ENCODE data around the gene GLI3.

The GLI3 gene

DNA sequence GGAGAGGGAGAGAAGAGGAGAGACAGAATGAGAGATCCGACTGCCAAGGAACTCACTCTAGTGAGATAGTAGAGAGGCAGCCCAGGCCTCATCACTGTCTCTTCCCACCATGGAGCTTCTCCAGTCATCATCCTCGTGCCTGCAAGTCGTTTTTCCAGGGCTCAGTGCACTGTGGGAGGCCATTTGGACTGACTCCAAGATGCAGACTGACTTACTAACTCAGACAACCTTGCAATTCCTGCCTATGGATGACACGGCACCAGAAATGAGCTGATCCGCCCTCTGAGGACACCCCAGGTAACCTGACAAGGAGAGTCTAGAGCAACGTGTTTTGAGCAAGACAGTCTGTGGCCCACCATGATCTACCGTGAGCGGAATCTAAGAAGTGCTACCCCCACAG, 154.9 kb downstream of the GLI3 start (continued):
- TF ChIP-seq, protein P1, sequence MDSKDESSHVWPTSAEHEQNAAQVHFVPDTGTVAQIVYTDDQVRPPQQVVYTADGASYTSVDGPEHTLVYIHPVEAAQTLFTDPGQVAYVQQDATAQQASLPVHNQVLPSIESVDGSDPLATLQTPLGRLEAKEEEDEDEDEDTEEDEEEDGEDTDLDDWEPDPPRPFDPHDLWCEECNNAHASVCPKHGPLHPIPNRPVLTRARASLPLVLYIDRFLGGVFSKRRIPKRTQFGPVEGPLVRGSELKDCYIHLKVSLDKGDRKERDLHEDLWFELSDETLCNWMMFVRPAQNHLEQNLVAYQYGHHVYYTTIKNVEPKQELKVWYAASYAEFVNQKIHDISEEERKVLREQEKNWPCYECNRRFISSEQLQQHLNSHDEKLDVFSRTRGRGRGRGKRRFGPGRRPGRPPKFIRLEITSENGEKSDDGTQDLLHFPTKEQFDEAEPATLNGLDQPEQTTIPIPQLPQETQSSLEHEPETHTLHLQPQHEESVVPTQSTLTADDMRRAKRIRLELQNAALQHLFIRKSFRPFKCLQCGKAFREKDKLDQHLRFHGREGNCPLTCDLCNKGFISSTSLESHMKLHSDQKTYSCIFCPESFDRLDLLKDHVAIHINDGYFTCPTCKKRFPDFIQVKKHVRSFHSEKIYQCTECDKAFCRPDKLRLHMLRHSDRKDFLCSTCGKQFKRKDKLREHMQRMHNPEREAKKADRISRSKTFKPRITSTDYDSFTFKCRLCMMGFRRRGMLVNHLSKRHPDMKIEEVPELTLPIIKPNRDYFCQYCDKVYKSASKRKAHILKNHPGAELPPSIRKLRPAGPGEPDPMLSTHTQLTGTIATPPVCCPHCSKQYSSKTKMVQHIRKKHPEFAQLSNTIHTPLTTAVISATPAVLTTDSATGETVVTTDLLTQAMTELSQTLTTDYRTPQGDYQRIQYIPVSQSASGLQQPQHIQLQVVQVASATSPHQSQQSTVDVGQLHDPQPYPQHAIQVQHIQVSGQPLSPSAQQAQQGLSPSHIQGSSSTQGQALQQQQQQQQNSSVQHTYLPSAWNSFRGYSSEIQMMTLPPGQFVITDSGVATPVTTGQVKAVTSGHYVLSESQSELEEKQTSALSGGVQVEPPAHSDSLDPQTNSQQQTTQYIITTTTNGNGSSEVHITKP (tag by site-specific recombination; IDR thresholded peaks at IDR 0.05): peak; percentile 54
- no peak for TF ChIP-seq ZNF223 (tag by site-specific recombination; IDR thresholded peaks at IDR 0.05)
- no peak for TF ChIP-seq ZNF510 (tag by site-specific recombination; IDR thresholded peaks at IDR 0.05; ENCODE audit: insufficient replicate concordance)
- TF ChIP-seq, protein P2, sequence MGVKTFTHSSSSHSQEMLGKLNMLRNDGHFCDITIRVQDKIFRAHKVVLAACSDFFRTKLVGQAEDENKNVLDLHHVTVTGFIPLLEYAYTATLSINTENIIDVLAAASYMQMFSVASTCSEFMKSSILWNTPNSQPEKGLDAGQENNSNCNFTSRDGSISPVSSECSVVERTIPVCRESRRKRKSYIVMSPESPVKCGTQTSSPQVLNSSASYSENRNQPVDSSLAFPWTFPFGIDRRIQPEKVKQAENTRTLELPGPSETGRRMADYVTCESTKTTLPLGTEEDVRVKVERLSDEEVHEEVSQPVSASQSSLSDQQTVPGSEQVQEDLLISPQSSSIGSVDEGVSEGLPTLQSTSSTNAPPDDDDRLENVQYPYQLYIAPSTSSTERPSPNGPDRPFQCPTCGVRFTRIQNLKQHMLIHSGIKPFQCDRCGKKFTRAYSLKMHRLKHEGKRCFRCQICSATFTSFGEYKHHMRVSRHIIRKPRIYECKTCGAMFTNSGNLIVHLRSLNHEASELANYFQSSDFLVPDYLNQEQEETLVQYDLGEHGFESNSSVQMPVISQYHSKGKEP (tag by site-specific recombination; IDR thresholded peaks at IDR 0.05): peak; percentile 47; the same call in 1 of the 2 replicates
- no peak for TF ChIP-seq ZNF140 (tag by site-specific recombination; IDR thresholded peaks at IDR 0.05)
- TF ChIP-seq, protein P3, sequence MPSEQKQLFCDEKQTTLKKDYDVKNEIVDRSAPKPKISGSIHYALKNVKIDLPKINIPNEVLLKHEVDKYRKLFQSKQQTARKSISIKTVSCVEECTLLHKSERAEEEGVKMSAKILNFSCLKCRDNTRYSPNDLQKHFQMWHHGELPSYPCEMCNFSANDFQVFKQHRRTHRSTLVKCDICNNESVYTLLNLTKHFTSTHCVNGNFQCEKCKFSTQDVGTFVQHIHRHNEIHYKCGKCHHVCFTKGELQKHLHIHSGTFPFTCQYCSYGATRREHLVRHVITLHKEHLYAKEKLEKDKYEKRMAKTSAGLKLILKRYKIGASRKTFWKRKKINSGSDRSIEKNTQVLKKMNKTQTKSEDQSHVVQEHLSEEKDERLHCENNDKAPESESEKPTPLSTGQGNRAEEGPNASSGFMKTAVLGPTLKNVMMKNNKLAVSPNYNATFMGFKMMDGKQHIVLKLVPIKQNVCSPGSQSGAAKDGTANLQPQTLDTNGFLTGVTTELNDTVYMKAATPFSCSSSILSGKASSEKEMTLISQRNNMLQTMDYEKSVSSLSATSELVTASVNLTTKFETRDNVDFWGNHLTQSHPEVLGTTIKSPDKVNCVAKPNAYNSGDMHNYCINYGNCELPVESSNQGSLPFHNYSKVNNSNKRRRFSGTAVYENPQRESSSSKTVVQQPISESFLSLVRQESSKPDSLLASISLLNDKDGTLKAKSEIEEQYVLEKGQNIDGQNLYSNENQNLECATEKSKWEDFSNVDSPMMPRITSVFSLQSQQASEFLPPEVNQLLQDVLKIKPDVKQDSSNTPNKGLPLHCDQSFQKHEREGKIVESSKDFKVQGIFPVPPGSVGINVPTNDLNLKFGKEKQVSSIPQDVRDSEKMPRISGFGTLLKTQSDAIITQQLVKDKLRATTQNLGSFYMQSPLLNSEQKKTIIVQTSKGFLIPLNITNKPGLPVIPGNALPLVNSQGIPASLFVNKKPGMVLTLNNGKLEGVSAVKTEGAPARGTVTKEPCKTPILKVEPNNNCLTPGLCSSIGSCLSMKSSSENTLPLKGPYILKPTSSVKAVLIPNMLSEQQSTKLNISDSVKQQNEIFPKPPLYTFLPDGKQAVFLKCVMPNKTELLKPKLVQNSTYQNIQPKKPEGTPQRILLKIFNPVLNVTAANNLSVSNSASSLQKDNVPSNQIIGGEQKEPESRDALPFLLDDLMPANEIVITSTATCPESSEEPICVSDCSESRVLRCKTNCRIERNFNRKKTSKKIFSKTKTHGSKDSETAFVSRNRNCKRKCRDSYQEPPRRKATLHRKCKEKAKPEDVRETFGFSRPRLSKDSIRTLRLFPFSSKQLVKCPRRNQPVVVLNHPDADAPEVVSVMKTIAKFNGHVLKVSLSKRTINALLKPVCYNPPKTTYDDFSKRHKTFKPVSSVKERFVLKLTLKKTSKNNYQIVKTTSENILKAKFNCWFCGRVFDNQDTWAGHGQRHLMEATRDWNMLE (tag by site-specific recombination; conservative IDR thresholded peaks at IDR 0.05; ENCODE audit: low read depth): no peak
- TF ChIP-seq ZNF544 (tag by site-specific recombination; IDR thresholded peaks at IDR 0.05): no peak
- peak; percentile 81 for TF ChIP-seq GLIS1 (tag by site-specific recombination; IDR thresholded peaks at IDR 0.05)
- TF ChIP-seq ZNF19 (tag by site-specific recombination; IDR thresholded peaks at IDR 0.05; ENCODE audit: low read depth): no peak
- no peak for TF ChIP-seq ZNF10 (tag by site-specific recombination; IDR thresholded peaks at IDR 0.05)
- TF ChIP-seq SCRT1 (tag by site-specific recombination; IDR thresholded peaks at IDR 0.05; ENCODE audit: borderline replicate concordance): no peak
- no peak for TF ChIP-seq KLF1 (tag by site-specific recombination; IDR thresholded peaks at IDR 0.05)
- TF ChIP-seq ZBTB17 (tag by site-specific recombination; IDR thresholded peaks at IDR 0.05): peak; percentile 30
- TF ChIP-seq CTCF (tag by site-specific recombination; IDR thresholded peaks at IDR 0.05): no peak
- TF ChIP-seq GLIS2 (tag by site-specific recombination; IDR thresholded peaks at IDR 0.05): no peak
- TF ChIP-seq ZNF530 (tag by site-specific recombination; IDR thresholded peaks at IDR 0.05; ENCODE audit: low read depth): no peak
- TF ChIP-seq WT1 (tag by site-specific recombination; IDR thresholded peaks at IDR 0.05): no peak
- TF ChIP-seq ZBTB49 (tag by site-specific recombination; IDR thresholded peaks at IDR 0.05; ENCODE audit: low read depth): no peak
- no peak for TF ChIP-seq ZNF624 (tag by site-specific recombination; IDR thresholded peaks at IDR 0.05)
